GM12892 (cell line): ENCODE results near the gene ASTL.
A peak's percentile ranks its signal among the peaks of the same experiment; 100 is the strongest.

Source experiments
- DNase-seq: peaks from one replicate; pipeline ENCODE4 v3.0.0; 2011; ENCODE audit not compliant: insufficient read length
- FAIRE-seq: peaks from 2 replicates; lab custom pipeline; 2011; peaks lifted over from hg19 to GRCh38; lab: Jason Lieb, UNC
- POLR2A ChIP-seq: IDR thresholded peaks from 2 replicates; pipeline ENCODE4 v1.6.1; 2011; ENCODE audit warnings: low read depth, low read length, control low read depth
- POLR2AphosphoS5 ChIP-seq: IDR thresholded peaks from 2 replicates; pipeline ENCODE4 v1.6.1; 2011; ENCODE audit warnings: low read depth, low read length, control low read depth
- TAF1 ChIP-seq: IDR thresholded peaks from 2 replicates; pipeline ENCODE4 v1.6.1; 2011; ENCODE audit warnings: low read depth, mild to moderate bottlenecking, control low read depth, low read length, borderline replicate concordance

ASTL gene

GRCh38 chr2:96106991-96107707 lies 31.2 kb downstream of the ASTL start:
- TF ChIP-seq POLR2AphosphoS5: no peak
- TF ChIP-seq POLR2A: no peak
- no peak for TF ChIP-seq TAF1
- FAIRE-seq (no peak), DNase-seq (no peak)

DNA sequence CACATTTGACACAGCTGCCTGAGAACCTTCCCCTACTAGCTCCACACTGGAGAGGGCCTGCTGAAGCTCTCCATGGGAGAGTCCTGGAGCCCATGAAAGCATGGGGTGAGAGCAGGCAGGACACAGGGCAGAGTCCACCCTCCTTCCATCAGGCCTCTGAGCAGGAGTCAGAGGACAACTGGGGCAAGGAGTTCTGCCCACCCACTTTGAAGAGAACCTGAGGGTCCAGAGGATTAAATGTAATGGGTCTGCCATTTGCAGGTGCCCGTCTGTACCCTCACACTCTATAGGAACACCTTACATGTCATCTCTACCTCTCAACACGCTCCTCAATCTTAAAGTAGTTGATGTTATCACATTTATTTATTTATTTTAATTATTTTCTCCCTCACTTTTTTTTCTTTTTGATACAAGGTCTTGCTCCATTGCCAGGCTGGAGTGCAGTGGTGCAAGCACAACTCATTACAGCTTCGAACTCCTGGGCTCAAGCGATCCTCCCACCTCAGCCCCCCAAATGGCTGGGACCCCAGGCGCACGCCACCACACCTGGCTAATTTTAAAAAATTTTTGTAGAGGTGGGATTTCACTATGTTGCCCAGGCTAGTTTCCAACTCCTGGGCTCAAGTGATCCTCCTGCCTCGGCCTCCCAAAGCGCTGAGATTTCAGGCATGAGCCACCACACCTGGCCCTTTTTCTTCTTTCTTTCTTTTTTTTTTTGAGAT lies 32.1 kb downstream of the ASTL start:
- FAIRE-seq (no peak), DNase-seq (no peak)
- TF ChIP-seq POLR2AphosphoS5: no peak
- TF ChIP-seq POLR2A: no peak
- TF ChIP-seq TAF1: no peak

- DNase-seq (no peak), FAIRE-seq (no peak)
- TF ChIP-seq TAF1: no peak
- TF ChIP-seq POLR2AphosphoS5: no peak
- TF ChIP-seq POLR2A: no peak
These were observed 33.0 kb downstream of the ASTL start for GRCh38 chr2:96105152-96105915.

GRCh38 chr2:96104487-96104861 lies 33.8 kb downstream of the ASTL start:
- no peak for FAIRE-seq
- DNase-seq: no peak
- no peak for TF ChIP-seq POLR2AphosphoS5
- TF ChIP-seq TAF1: no peak
- TF ChIP-seq POLR2A: no peak

DNA sequence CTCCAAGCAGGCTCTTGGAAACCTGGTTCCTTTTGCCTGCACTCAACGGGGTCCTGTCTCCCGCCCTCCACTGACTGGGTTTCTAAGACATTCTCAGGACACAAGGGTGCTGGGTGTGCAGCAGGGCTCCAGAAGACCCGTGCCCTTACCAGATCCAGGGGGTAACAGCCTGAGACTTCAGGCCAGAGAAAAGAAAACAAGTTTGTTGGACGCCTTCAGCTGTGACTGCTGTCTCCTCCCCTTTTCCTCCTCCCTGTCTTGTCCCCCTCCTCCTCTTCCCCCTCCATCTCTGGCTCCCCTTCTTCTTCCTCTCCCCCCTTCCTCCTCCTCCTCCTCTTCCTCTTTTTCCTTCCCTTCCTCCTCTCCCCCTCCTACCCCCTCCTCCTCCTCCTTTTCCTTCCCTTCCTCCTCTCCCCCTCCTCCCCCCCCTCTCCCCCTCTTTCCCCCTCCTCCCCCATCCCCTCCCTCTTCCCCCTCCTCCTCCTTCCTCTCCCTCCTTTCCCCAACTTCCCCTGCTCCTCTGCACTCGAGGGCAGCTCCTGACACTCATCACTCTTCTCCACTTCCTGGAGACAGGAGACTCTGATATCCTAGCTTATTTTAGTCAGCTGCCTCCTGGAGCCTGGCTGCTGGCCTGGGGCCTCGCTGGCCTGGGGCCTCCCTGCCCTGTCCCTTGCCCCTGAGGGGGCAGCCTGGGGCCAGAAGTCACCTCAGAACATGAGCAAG lies 34.4 kb downstream of the ASTL start:
- TF ChIP-seq TAF1: no peak
- no peak for TF ChIP-seq POLR2AphosphoS5
- no peak for TF ChIP-seq POLR2A
- FAIRE-seq: no peak
- peak; percentile 8 for DNase-seq

GRCh38 chr2:96103187-96103601 lies 35.1 kb downstream of the ASTL start:
- FAIRE-seq: no peak
- no peak for TF ChIP-seq POLR2A
- no peak for TF ChIP-seq TAF1
- TF ChIP-seq POLR2AphosphoS5: no peak
- peak; percentile 9 for DNase-seq

GRCh38 chr2:96102596-96103186 lies 35.6 kb downstream of the ASTL start:
- no peak for FAIRE-seq
- no peak for TF ChIP-seq POLR2AphosphoS5
- no peak for TF ChIP-seq TAF1
- TF ChIP-seq POLR2A: no peak
- peak; percentile 7 for DNase-seq

GRCh38 chr2:96100893-96101304 lies 37.4 kb downstream of the ASTL start:
- DNase-seq (peak; percentile 7), FAIRE-seq (no peak)
- no peak for TF ChIP-seq TAF1
- TF ChIP-seq POLR2AphosphoS5: no peak
- no peak for TF ChIP-seq POLR2A

DNA sequence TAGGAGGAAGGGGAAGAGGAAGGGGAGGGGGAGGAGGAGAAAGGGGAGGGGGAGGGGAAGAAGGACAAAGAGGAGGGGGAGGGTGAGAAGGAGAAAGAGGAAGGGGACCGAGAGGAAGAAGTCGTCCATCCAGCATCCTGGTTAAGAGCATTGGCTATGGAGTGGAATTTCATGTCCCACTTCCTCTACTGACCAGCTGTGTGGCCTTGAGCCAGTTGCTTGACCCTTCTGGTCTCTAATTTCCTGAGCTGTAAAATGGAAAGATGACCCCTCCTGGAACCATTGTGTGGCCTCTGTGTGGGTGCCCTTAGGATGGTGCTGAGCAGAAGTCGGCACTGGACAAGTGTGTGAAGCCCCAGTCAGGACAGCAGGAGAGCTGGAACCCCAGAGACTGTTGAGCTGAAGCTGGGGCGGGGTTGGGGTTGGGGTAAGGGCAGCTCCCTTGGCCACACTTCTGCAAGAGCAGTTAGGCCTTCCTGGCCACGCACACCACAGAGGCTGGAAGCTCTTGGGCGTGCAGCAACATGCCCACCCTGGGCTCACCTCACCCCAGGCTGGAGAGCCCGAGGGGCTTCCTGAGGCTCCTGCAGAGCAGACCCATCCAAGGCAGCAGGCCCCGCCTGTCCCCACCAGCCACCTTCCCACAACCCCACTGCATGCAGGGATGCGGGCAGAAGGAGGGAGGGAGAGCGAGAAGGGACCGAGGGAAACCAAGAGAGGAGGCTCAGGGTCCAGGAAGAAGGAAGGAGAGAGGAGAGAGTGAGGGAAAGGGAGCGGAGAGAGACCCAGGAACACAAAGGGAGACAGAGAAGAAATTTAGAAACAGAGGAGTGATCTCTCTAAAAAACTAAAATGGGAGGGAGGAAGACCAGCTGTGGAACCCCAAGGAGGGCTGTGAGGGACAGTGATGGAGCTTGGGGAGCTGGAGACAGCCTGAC lies 38.2 kb downstream of the ASTL start:
- no peak for FAIRE-seq
- DNase-seq: peak; percentile 3
- TF ChIP-seq POLR2AphosphoS5: no peak
- no peak for TF ChIP-seq TAF1

DNA sequence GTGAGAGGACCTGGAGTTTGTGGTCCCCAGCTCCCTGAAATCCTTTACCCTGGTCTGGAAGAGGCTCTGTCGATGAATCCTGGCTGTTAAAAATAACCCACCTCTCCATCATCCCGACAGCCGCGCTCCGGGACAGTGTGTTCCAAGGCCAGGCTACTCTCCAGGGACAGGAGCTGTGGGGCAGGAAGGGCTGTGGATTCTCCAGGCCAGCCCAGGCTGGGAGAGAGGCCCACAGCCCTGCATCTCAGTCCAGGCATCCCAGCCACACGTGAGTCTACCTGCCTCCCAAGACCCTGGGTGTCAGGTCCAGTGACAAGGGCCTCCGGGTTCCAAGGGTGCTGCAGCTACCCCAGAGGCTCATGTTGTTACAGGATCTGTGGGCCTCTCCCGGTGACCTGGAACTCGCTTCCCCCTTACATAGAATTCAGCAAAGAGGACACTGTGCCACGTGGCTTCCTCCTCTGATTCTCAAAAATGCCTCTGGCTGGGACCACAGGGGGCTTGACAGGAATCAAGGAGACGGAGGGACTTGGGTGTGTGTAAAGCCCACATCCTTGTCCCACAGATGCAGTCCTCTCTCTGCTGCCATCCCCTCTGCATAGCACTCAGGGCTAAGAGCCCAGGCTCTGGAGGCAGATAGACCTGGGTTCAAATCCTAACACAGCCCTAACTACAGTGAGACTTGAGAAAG lies 39.3 kb downstream of the ASTL start:
- FAIRE-seq: no peak
- peak; percentile 1 for DNase-seq

More for the DNA sequence above, 39.3 kb downstream of the ASTL start:
- TF ChIP-seq POLR2A: no peak
- TF ChIP-seq TAF1: no peak
- no peak for TF ChIP-seq POLR2AphosphoS5
